Measurements from ENCODE around the gene MMP19. TPM values are rescaled to one million over a fixed set of nuclear protein-coding genes. Genes with fewer than 3 reads are reported as not detected.
"Not testable (repeated sequence)": the region's sequence is repeated elsewhere in the genome, so short reads cannot be mapped to it uniquely, and the experiment has no call there.

Gene MMP19
- total and polyA plus RNA-seq, 5 donors from 2014 or later: not detected

DNA sequence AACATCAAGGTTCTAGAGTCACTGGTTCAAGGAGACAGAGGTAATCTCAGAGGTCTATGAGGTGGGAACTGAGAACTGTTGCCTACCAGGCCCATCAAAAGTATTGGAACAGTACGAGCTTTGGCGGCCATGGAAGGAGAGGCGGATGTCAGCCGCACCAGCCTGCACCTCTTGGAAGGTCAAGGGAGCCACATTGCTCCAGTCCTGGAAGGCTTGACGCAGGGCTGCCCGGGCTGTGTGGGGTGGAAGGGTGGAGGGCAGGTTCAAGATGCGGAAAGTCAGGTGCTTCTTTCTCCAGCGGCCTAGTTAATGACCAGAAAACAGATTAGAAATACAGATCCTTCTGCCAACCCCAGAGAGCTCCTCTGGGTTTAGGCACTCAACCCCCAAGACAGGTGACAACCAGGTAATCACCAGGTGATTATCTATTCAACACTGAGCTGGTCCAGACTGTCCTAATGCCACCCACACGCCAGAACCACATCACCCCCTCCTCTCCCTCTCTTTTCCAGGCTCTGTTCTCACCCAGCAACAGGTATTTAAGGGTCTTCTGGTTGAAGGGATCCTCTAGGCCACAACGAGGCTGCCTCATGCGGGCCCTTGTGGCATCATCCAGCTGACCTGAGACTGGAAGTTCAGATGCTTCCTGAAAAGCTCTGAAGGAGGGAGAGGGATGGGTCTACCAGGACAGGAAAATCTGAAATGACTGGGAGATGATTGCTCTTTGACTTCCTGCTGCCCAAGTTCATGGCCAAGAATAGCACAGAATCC, 2.0 kb downstream of the MMP19 start:
- H3K27ac ChIP-seq (ENCODE audit: insufficient read depth, low read length, poor library complexity, severe bottlenecking): no peak overlapping the region
- ATAC-seq (ENCODE audit: low read depth in 2 of 2): no peak
- DNase-seq: no peak
- no peaks in the 10 kb centered on the region for H3K4me1 ChIP-seq (ENCODE audit: control insufficient read depth, insufficient read depth, low read length, poor library complexity, severe bottlenecking)
- no peaks in the 10 kb centered on the region for H3K36me3 ChIP-seq (ENCODE audit: control insufficient read depth, insufficient read depth, low read length)
- Mint-ChIP-seq H3K4me3 (no peak overlapping the region), H3K9me3 (peaks cover 0 to 1% (median 0%) of the 10 kb centered on the region in 7 donors), H3K27ac (peak overlapping the region in 1 of 3 donors; percentile 64), H3K27me3 (peaks cover 23% of the 10 kb centered on the region), H3K4me1 (peaks cover 0 to 13% (median 2%) of the 10 kb centered on the region in 4 donors), H3K36me3 (no peaks in the 10 kb centered on the region)
- H3K9me3 ChIP-seq (ENCODE audit: control insufficient read depth in 2 of 2, low read length in 2 of 2): no peaks in the 10 kb centered on the region
- no peak overlapping the region for H3K4me3 ChIP-seq (ENCODE audit: low read depth, low read length)
- no peaks in the 10 kb centered on the region for H3K27me3 ChIP-seq (ENCODE audit: control insufficient read depth, insufficient read depth, low read length)

DNA sequence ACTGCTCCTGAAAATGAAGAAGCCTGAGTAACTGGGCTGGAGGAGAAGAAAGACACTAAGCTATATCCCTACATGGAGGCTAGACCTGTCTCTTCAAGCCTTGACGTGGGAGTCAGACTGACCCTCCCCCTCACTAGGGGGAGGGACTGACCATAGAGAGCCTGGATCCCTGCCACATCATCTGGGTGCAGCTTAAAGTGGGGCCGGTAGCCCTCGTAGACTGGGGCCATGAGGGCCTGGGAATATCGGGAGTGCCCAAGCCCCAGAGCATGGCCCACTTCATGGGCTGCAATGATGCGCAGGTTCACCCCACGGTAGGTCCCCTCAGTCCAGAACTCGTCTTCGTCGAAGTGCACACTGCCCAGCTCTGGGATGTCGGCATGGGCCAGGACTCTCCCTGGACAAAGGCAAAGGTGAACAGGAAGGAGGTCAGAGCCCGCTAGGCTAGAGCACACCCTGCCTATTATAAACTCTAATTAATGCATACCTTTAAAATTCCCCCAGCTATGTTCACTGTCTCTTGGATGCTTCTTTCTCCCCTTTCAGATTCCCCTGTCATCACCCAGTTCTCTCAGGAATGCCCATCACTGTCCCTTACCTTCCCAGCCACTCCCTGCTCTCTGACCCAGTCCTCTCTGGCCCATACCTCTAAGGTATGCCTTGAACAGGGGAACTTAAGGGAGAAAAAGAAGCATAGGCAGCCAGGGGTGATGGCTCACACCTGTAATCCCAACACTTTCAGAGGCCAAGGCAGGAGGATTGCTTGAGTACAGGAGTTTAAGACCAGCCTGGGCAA, 3.2 kb downstream of the MMP19 start:
- DNase-seq: no peak
- H3K27ac Mint-ChIP-seq: no peak overlapping the region

DNA sequence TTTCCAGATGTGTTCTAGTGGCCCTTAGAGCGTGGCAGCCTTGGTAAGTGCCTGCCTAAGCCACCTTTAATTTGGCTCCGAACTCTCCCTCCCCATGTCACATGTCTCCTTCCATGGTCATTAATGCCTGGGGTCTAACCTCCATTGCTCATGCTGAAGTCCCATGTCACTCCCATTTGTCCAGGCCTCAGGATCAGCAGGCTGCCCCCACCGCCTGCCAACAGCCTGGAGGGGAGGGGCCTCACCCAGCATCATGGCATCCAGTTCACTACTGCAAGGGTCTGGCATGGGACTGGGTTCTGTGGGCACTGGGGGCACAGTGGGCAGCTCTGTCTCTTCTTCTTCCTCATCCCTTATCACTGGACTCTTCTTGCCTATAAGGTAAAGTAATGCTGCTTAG, 4.4 kb downstream of the MMP19 start:
- H3K27ac ChIP-seq (ENCODE audit: insufficient read depth, low read length, poor library complexity, severe bottlenecking): no peak overlapping the region
- Mint-ChIP-seq H3K27ac (no peak overlapping the region), H3K27me3 (peaks cover 12% of the 10 kb centered on the region), H3K9me3 (peaks cover 0 to 1% (median 0%) of the 10 kb centered on the region in 7 donors), H3K36me3 (no peaks in the 10 kb centered on the region), H3K4me3 (no peak overlapping the region), H3K4me1 (peaks cover 0 to 15% (median 4%) of the 10 kb centered on the region in 4 donors)
- ATAC-seq (ENCODE audit: low read depth in 2 of 2) (no peak), DNase-seq (no peak)
- H3K36me3 ChIP-seq (ENCODE audit: control insufficient read depth, insufficient read depth, low read length): no peaks in the 10 kb centered on the region
- H3K27me3 ChIP-seq (ENCODE audit: control insufficient read depth, insufficient read depth, low read length): no peaks in the 10 kb centered on the region
- H3K4me1 ChIP-seq (ENCODE audit: control insufficient read depth, insufficient read depth, low read length, poor library complexity, severe bottlenecking): no peaks in the 10 kb centered on the region
- no peak overlapping the region for H3K4me3 ChIP-seq (ENCODE audit: low read depth, low read length)
- no peaks in the 10 kb centered on the region for H3K9me3 ChIP-seq (ENCODE audit: control insufficient read depth in 2 of 2, low read length in 2 of 2)

More for the DNA sequence above, 3.2 kb downstream of the MMP19 start:
- Mint-ChIP-seq H3K4me1 (peaks cover 0 to 13% (median 2%) of the 10 kb centered on the region in 4 donors), H3K36me3 (no peaks in the 10 kb centered on the region), H3K4me3 (no peak overlapping the region), H3K27me3 (peaks cover 20% of the 10 kb centered on the region), H3K9me3 (peaks cover 0 to 1% (median 0%) of the 10 kb centered on the region in 7 donors)
- H3K9me3 ChIP-seq (ENCODE audit: control insufficient read depth in 2 of 2, low read length in 2 of 2): no peaks in the 10 kb centered on the region
- H3K36me3 ChIP-seq (ENCODE audit: control insufficient read depth, insufficient read depth, low read length): no peaks in the 10 kb centered on the region
- no peak overlapping the region for H3K27ac ChIP-seq (ENCODE audit: insufficient read depth, low read length, poor library complexity, severe bottlenecking)
- H3K4me3 ChIP-seq (ENCODE audit: low read depth, low read length): no peak overlapping the region
- H3K4me1 ChIP-seq (ENCODE audit: control insufficient read depth, insufficient read depth, low read length, poor library complexity, severe bottlenecking): no peaks in the 10 kb centered on the region
- ATAC-seq (ENCODE audit: low read depth in 2 of 2): no peak
- no peaks in the 10 kb centered on the region for H3K27me3 ChIP-seq (ENCODE audit: control insufficient read depth, insufficient read depth, low read length)

DNA sequence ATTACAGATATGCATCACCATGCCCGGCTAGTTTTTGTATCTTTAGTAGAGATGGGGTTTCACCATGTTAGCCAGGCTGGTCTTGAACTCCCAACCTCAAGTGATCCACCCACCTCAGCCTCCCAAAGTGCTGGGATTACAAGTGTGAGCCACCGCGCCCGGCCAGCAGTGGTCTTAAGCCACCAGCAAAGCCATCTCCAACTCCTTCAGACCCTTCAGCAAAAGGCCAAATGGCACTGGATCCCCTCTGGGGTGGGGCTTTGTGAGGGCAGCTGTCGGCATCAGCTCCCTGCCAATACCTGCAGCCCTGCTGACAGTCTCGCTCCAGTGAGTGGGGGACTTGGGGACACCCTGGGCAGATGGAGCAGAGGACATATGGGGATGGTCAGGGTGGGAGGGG, 8.3 kb downstream of the MMP19 start:
- Mint-ChIP-seq H3K4me3 (peak overlapping the region in 1 of 4 donors; percentile 64), H3K4me1 (peaks cover 0 to 36% (median 19%) of the 10 kb centered on the region in 4 donors)
- not testable (repeated sequence) for H3K36me3 Mint-ChIP-seq; H3K27ac Mint-ChIP-seq; H3K27me3 Mint-ChIP-seq; H3K9me3 Mint-ChIP-seq; ATAC-seq (ENCODE audit: low read depth in 2 of 2); H3K27ac ChIP-seq (ENCODE audit: insufficient read depth, low read length, poor library complexity, severe bottlenecking); H3K36me3 ChIP-seq (ENCODE audit: control insufficient read depth, insufficient read depth, low read length); H3K4me3 ChIP-seq (ENCODE audit: low read depth, low read length); DNase-seq; H3K9me3 ChIP-seq (ENCODE audit: control insufficient read depth in 2 of 2, low read length in 2 of 2); H3K27me3 ChIP-seq (ENCODE audit: control insufficient read depth, insufficient read depth, low read length)
- H3K4me1 ChIP-seq (ENCODE audit: control insufficient read depth, insufficient read depth, low read length, poor library complexity, severe bottlenecking): peaks cover 20% of the 10 kb centered on the region

DNA sequence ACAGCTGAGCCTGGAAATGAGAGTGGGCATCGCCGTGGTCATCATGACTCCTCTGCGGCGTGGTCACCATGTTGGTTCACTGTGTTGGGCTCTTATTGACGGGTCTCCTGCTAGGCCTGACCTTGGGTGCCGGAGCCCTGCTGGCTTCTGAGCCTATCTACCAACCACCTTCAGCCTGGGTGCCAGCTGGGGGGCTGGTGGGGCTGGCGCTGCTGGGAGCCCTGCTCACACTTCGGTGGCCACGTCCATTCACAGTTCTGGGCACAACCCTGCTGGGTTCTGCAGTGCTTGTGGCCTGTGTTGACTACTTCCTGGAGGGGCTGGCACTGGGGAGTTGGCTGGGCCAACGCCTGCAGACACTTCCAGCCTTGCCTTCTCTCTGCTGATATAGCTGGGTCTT, 9.7 kb downstream of the MMP19 start:
- H3K36me3 ChIP-seq (ENCODE audit: control insufficient read depth, insufficient read depth, low read length): no peaks in the 10 kb centered on the region
- no peaks in the 10 kb centered on the region for H3K27me3 ChIP-seq (ENCODE audit: control insufficient read depth, insufficient read depth, low read length)
- Mint-ChIP-seq H3K4me3 (peak overlapping the region in 3 of 4 donors; percentile 72 to 99 (median 98)), H3K9me3 (peaks cover 0 to 3% (median 0%) of the 10 kb centered on the region in 7 donors), H3K27ac (no peak overlapping the region), H3K4me1 (peaks cover 0 to 45% (median 24%) of the 10 kb centered on the region in 4 donors), H3K27me3 (no peaks in the 10 kb centered on the region), H3K36me3 (no peaks in the 10 kb centered on the region)
- H3K4me3 ChIP-seq (ENCODE audit: low read depth, low read length): no peak overlapping the region
- H3K4me1 ChIP-seq (ENCODE audit: control insufficient read depth, insufficient read depth, low read length, poor library complexity, severe bottlenecking): peaks cover 29% of the 10 kb centered on the region
- ATAC-seq (ENCODE audit: low read depth in 2 of 2) (no peak), DNase-seq (no peak)
- no peak overlapping the region for H3K27ac ChIP-seq (ENCODE audit: insufficient read depth, low read length, poor library complexity, severe bottlenecking)
- H3K9me3 ChIP-seq (ENCODE audit: control insufficient read depth in 2 of 2, low read length in 2 of 2): no peaks in the 10 kb centered on the region

DNA sequence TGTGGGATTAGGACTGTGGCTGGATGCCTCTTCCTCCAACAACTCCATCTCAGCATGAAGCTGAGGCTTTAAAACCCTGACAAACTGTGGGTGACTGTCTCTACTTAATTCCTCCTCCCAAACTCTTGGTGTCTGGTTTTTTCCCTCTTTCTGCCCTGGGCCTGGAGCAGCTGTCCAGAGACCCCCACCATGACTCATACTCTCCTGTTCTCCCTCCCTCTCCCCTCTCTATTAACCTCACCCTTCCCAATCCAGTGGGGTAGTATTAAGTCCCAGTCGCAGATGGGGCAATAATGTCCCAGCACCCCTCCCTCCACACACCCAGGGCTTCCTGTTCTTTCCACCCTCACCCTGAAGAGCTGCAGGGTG, 11.3 kb downstream of the MMP19 start:
- Histone ChIP-seq H3K27me3 (ENCODE audit: control insufficient read depth, insufficient read depth, low read length) (no peaks in the 10 kb centered on the region), H3K27ac (ENCODE audit: insufficient read depth, low read length, poor library complexity, severe bottlenecking) (no peak overlapping the region), H3K9me3 (ENCODE audit: control insufficient read depth in 2 of 2, low read length in 2 of 2) (no peaks in the 10 kb centered on the region), H3K4me3 (ENCODE audit: low read depth, low read length) (peak overlapping the region; percentile 97), H3K36me3 (ENCODE audit: control insufficient read depth, insufficient read depth, low read length) (no peaks in the 10 kb centered on the region), H3K4me1 (ENCODE audit: control insufficient read depth, insufficient read depth, low read length, poor library complexity, severe bottlenecking) (peaks cover 45% of the 10 kb centered on the region)
- H3K9me3 Mint-ChIP-seq: peaks cover 0 to 3% (median 0%) of the 10 kb centered on the region in 7 donors
- H3K4me3 Mint-ChIP-seq: peak overlapping the region; percentile 88 to 99 (median 98)
- no peak for ATAC-seq (ENCODE audit: low read depth in 2 of 2)
- DNase-seq: peak in 1 of 3 donors; percentile 14
- no peaks in the 10 kb centered on the region for H3K27me3 Mint-ChIP-seq
- peaks cover 0 to 59% (median 34%) of the 10 kb centered on the region in 4 donors for H3K4me1 Mint-ChIP-seq
- H3K27ac Mint-ChIP-seq: peak overlapping the region; percentile 92 to 99 (median 96)
- peaks cover 4% of the 10 kb centered on the region for H3K36me3 Mint-ChIP-seq

DNA sequence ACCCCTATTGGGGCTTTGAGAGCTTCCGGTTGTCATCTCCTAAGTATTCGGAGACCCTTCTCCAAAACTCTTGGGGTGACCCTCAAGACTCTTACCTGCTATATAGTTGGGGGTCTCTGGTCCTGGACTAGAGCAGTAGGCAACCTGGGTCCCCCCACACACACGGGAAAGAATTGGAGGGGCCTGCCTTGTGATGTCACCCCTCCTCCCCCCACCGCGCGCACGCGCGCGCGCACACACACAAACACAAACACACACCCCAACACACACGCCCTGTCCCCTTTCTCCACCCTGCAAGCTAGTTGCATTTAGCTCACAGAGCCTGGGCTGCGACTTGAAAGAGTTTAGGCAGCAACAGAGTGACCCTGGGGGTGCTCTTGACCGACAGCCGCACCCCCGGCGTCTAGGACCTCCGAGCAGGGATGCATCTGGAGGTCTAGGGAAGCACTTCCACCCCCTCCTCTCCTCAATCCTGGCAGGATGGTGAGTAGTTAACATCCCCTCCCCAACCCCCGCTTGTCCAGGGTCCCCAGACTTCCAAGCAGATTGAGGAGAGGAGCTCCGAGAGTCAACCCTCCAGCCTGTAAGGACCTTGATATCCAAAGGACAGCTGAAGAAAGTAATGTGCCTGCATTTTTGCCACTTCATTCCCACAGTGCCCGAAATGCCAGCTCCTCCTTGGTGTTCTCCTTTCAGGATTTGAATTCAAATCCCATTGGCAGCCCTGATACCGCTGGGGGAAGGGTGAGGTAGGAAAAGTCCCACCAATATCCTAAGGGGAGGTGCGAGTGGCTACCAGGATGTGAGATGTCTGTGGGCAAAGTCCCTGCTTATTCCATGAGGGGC, 11.9 kb downstream of the MMP19 start:
- Mint-ChIP-seq H3K27ac (peak overlapping the region; percentile 92 to 99 (median 96)), H3K27me3 (no peaks in the 10 kb centered on the region)
- H3K4me1 ChIP-seq (ENCODE audit: control insufficient read depth, insufficient read depth, low read length, poor library complexity, severe bottlenecking): peaks cover 51% of the 10 kb centered on the region

More for the DNA sequence above, 11.9 kb downstream of the MMP19 start:
- no peaks in the 10 kb centered on the region for H3K36me3 ChIP-seq (ENCODE audit: control insufficient read depth, insufficient read depth, low read length)
- peak overlapping the region; percentile 76 for H3K27ac ChIP-seq (ENCODE audit: insufficient read depth, low read length, poor library complexity, severe bottlenecking)
- no peaks in the 10 kb centered on the region for H3K9me3 ChIP-seq (ENCODE audit: control insufficient read depth in 2 of 2, low read length in 2 of 2)
- Mint-ChIP-seq H3K36me3 (peaks cover 4% of the 10 kb centered on the region), H3K9me3 (peaks cover 0 to 3% (median 0%) of the 10 kb centered on the region in 7 donors), H3K4me1 (peaks cover 2 to 59% (median 38%) of the 10 kb centered on the region in 4 donors), H3K4me3 (peak overlapping the region; percentile 90 to 99 (median 98))
- H3K27me3 ChIP-seq (ENCODE audit: control insufficient read depth, insufficient read depth, low read length): no peaks in the 10 kb centered on the region
- peak overlapping the region; percentile 97 for H3K4me3 ChIP-seq (ENCODE audit: low read depth, low read length)
- DNase-seq (peak in 2 of 3 donors; percentile 40 to 81), ATAC-seq (ENCODE audit: low read depth in 2 of 2) (no peak)
